Lower leg skin (tissue), 4 donors: ENCODE measurements around the gene ADAM20. TPM values are rescaled to one million over a fixed set of nuclear protein-coding genes. Genes with fewer than 3 reads are reported as not detected.

Experiments used
- DNase-seq, 2 donors: peaks; one replicate each; pipeline ENCODE4 v3.0.0-alpha.2; 2019; ENCODE audit warnings: low spot score in 2 of 2
- H3K4me3 ChIP-seq: fragments of 200-600 bp; sonication (generic); 2 replicates; pipeline ENCODE4 v1.5.1; 2017; ENCODE audit warnings: mild to moderate bottlenecking, low read depth; ENCODE audit not compliant: poor library complexity, severe bottlenecking
- CTCF ChIP-seq, 3 donors: fragments of 450-650 bp; IDR thresholded peaks; one replicate each; pipeline ENCODE4 v1.5.1; 2016; ENCODE audit warnings: antibody characterized with exemption in 3 of 3, mild to moderate bottlenecking in 3 of 3, moderate library complexity in 2 of 3
- POLR2A ChIP-seq, 2 donors: fragments of 450-650 bp; IDR thresholded peaks; one replicate each; pipeline ENCODE4 v1.6.1; 2016 to 2017; ENCODE audit warnings: antibody characterized with exemption in 2 of 2, mild to moderate bottlenecking in 1 of 2, moderate library complexity in 1 of 2
- WGBS, 2 donors: methylation state at CpG; one replicate each; pipeline ENCODE4 v1.1.5; 2018; 5-methylcytosine and 5-hydroxymethylcytosine counted together
- intact Hi-C: fragments of 100-400 bp; cut with DNase I; formaldehyde crosslinking; loops from one replicate; pipeline ENCODE4 v1.15.0; 2023; ENCODE audit warnings: low total_unique reads
- total RNA-seq, 4 donors: library from RNA; depleted of rRNA; stranded (reverse); fragments of >200 nt; gene quantifications; one replicate each; pipeline ENCODE4 v1.1.0, GENCODE V29; 2016

The ADAM20 gene
- total RNA-seq, 4 donors from 2014 or later = 0.58 to 2.1 (median 0.61) TPM; not detected in 1

- intact Hi-C loops = no loop called here
Measured at GRCh38 chr14:70563417-70563816, 28.6 kb upstream of the ADAM20 start.

GRCh38 chr14:70558356-70558755 lies 23.6 kb upstream of the ADAM20 start:
- intact Hi-C loops = no loop called here
- TF ChIP-seq POLR2A (IDR thresholded peaks at IDR 0.05) (no peak), CTCF (IDR thresholded peaks at IDR 0.05) (no peak)
- no peak for DNase-seq
- H3K4me3 ChIP-seq = no peak overlapping the region

More at GRCh38 chr14:70563417-70563816, 28.6 kb upstream of the ADAM20 start:
- 83 to 90% methylated on average over 4 of the region's 4 CpGs for WGBS, 2 donors
- DNase-seq = no peak
- TF ChIP-seq CTCF (IDR thresholded peaks at IDR 0.05) (no peak), POLR2A (IDR thresholded peaks at IDR 0.05) (no peak)
- H3K4me3 ChIP-seq = no peak overlapping the region

- intact Hi-C loops = no loop called here
- TF ChIP-seq POLR2A (IDR thresholded peaks at IDR 0.05) = no peak
- TF ChIP-seq CTCF (IDR thresholded peaks at IDR 0.05) = no peak
- WGBS, 2 donors = 14 to 35% methylated on average over 19 of the region's 19 CpGs
- no peak for DNase-seq
- no peak overlapping the region for H3K4me3 ChIP-seq
Measured at GRCh38 chr14:70555890-70556289, 21.1 kb upstream of the ADAM20 start.

GRCh38 chr14:70538087-70538486 lies 3.3 kb upstream of the ADAM20 start:
- intact Hi-C loops = no loop called here
- WGBS, 2 donors = 50 to 56% methylated on average over 5 of the region's 5 CpGs
- TF ChIP-seq POLR2A (IDR thresholded peaks at IDR 0.05) (no peak), CTCF (IDR thresholded peaks at IDR 0.05) (no peak)
- no peak for DNase-seq
- H3K4me3 ChIP-seq = no peak overlapping the region

GRCh38 chr14:70536830-70537229 lies 2.0 kb upstream of the ADAM20 start:
- intact Hi-C loops = no loop called here
- TF ChIP-seq POLR2A (IDR thresholded peaks at IDR 0.05) = no peak
- no peak for TF ChIP-seq CTCF (IDR thresholded peaks at IDR 0.05)
- no peak for DNase-seq
- 97 to 100% methylated on average over 1 of the region's 1 CpG for WGBS, 2 donors
- H3K4me3 ChIP-seq = no peak overlapping the region

- intact Hi-C loops = no loop called here
- DNase-seq = no peak
- WGBS, 2 donors = 94 to 97% methylated on average over 2 of the region's 2 CpGs
- H3K4me3 ChIP-seq = no peak overlapping the region
- TF ChIP-seq POLR2A (IDR thresholded peaks at IDR 0.05) (no peak), CTCF (IDR thresholded peaks at IDR 0.05) (no peak)
Measured at GRCh38 chr14:70530417-70530816, 4.4 kb downstream of the ADAM20 start.
